ENCODE measurements around the gene SGCE. TPM values are rescaled to one million over a fixed set of nuclear protein-coding genes. Genes with fewer than 3 reads are reported as not detected.

The SGCE gene
- total RNA-seq, 4 donors from 2014 or later = 72.3 to 108 (median 85.8) TPM

DNA sequence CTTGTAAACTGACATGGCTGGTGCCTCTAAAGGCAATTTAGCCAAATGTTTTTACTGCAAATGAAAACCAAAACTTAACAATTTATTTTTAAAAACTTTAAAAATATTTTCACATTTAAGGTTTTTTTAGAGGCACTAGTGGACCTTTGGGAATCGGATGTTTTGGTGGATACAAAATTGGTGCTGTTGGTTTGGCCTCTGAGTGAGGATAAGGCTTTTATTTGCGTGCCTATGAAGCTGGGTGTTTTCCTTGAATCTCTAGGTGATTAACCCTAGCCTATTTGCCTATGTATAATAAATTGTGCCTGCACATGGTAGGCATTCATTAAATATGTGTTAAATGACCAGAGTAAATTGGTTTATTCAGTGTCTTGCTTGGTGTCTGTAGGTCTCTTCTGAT, 2.9 kb upstream of the SGCE start:
- H3K27ac ChIP-seq = peak overlapping the region; percentile 4 to 58 (median 53)
- H3K4me3 ChIP-seq (replicated peaks in 1 of 3) = no peak overlapping the region

GRCh38 chr7:94657771-94658693, 2.1 kb upstream of the SGCE start:
- intact Hi-C loops (cut with DNase I) = no loop called here
- 55 to 69% methylated on average over 21 to 35 of the region's 38 CpGs for WGBS, 2 donors
- peaks cover 0 to 9% of the 10 kb centered on the region in 2 donors for H3K4me1 ChIP-seq
- no peak for TF ChIP-seq CTCF (IDR thresholded peaks at IDR 0.05)
- peak in 1 of 2 donors; percentile 77 for TF ChIP-seq POLR2A (IDR thresholded peaks at IDR 0.05)
- H3K36me3 ChIP-seq = no peaks in the 10 kb centered on the region
- no peaks in the 10 kb centered on the region for H3K27me3 ChIP-seq
- peak overlapping the region in 1 of 3 donors; percentile 44 for H3K4me3 ChIP-seq (replicated peaks in 1 of 3)
- H3K27ac ChIP-seq = peak overlapping the region in 1 of 3 donors; percentile 20
- H3K9me3 ChIP-seq = no peaks in the 10 kb centered on the region
- peak; percentile 96 for DNase-seq

More for the DNA sequence above, 2.9 kb upstream of the SGCE start:
- intact Hi-C loops (cut with DNase I) = no loop called here
- TF ChIP-seq CTCF (IDR thresholded peaks at IDR 0.05) (no peak), POLR2A (IDR thresholded peaks at IDR 0.05) (no peak)
- H3K9me3 ChIP-seq = no peaks in the 10 kb centered on the region
- H3K4me1 ChIP-seq = peaks cover 0 to 9% of the 10 kb centered on the region in 2 donors
- DNase-seq = no peak
- no peaks in the 10 kb centered on the region for H3K27me3 ChIP-seq
- 55 to 58% methylated on average over 2 of the region's 2 CpGs for WGBS, 2 donors
- no peaks in the 10 kb centered on the region for H3K36me3 ChIP-seq

- Histone ChIP-seq H3K27me3 (no peaks in the 10 kb centered on the region), H3K27ac (peak overlapping the region in 1 of 3 donors; percentile 20), H3K36me3 (no peaks in the 10 kb centered on the region), H3K4me1 (peaks cover 0 to 9% of the 10 kb centered on the region in 2 donors), H3K4me3 (replicated peaks in 1 of 3) (peak overlapping the region in 2 of 3 donors; percentile 16 to 44), H3K9me3 (no peaks in the 10 kb centered on the region)
- DNase-seq = peak in 1 of 2 donors; percentile 12
- 49 to 63% methylated on average over 36 of the region's 36 CpGs for WGBS, 2 donors
- intact Hi-C loops (cut with DNase I) = no loop called here
- TF ChIP-seq CTCF (IDR thresholded peaks at IDR 0.05) (no peak), POLR2A (IDR thresholded peaks at IDR 0.05) (no peak)
Measured at GRCh38 chr7:94656925-94657731, 1.2 kb upstream of the SGCE start.

- Histone ChIP-seq H3K36me3 (no peaks in the 10 kb centered on the region), H3K4me1 (peaks cover 0 to 9% of the 10 kb centered on the region in 2 donors), H3K27ac (peak overlapping the region in 1 of 3 donors; percentile 20), H3K27me3 (no peaks in the 10 kb centered on the region), H3K9me3 (no peaks in the 10 kb centered on the region), H3K4me3 (replicated peaks in 1 of 3) (peak overlapping the region in 2 of 3 donors; percentile 16 to 44)
- WGBS, 2 donors = 47 to 69% methylated on average over 10 of the region's 10 CpGs
- no peak for DNase-seq
- intact Hi-C loops (cut with DNase I) = no loop called here
- no peak for TF ChIP-seq CTCF (IDR thresholded peaks at IDR 0.05)
- no peak for TF ChIP-seq POLR2A (IDR thresholded peaks at IDR 0.05)
Measured at GRCh38 chr7:94656658-94656924, 658 bp upstream of the SGCE start.
